Gastrocnemius medialis (tissue), 4 donors: ENCODE measurements around the gene TRNP1.

Experiments used
- CTCF ChIP-seq, 5 experiments: fragments of 450-650 bp in 3 of 5; fragments of 200-600 bp in 2 of 5; sonication (generic) in 2 of 5; IDR thresholded peaks in 4 of 5; conservative IDR thresholded peaks in 1 of 5; 1 replicate in 4 of 5; 2 replicates in 1 of 5; pipeline ENCODE4 v1.5.1; 2016 to 2019; ENCODE audit warnings: antibody characterized with exemption in 5 of 5, mild to moderate bottlenecking in 3 of 5, moderate library complexity in 3 of 5
- POLR2A ChIP-seq, 2 donors: fragments of 450-650 bp; IDR thresholded peaks; one replicate each; pipeline ENCODE4 v1.6.1; 2017; ENCODE audit warnings: antibody characterized with exemption in 2 of 2, mild to moderate bottlenecking in 2 of 2, moderate library complexity in 2 of 2

GRCh38 chr1:26951821-26952497, 41.5 kb upstream of the TRNP1 start:
- TF ChIP-seq CTCF (IDR thresholded peaks at IDR 0.05 in 4 of 5, conservative IDR thresholded peaks at IDR 0.05 in 1 of 5) (no peak), POLR2A (IDR thresholded peaks at IDR 0.05) (no peak)
